Keratinocyte (primary cell): Measurements from ENCODE around the gene MCM3AP.

Source experiments
- CTCF ChIP-seq, 3 experiments: IDR thresholded peaks in 1 of 3; conservative IDR thresholded peaks in 1 of 3; optimal IDR thresholded peaks in 1 of 3; 2 replicates in 2 of 3; 3 replicates in 1 of 3; pipeline versions ENCODE3 to v1.5.1; 2011; ENCODE audit warnings: low read length in 3 of 3, mild to moderate bottlenecking in 3 of 3, moderate library complexity in 2 of 3, control low read depth in 1 of 3, inconsistent platforms in 1 of 3; ENCODE audit not compliant: insufficient read depth in 2 of 3; ENCODE audit errors: extremely low read depth in 1 of 3
- EZH2 ChIP-seq: IDR thresholded peaks from one replicate; pipeline ENCODE4 v1.6.1; 2012; ENCODE audit warnings: inconsistent platforms, mild to moderate bottlenecking, low read length, moderate library complexity

- TF ChIP-seq CTCF (optimal IDR thresholded peaks at IDR 0.05 in 1 of 3, IDR thresholded peaks at IDR 0.05 in 1 of 3, conservative IDR thresholded peaks at IDR 0.05 in 1 of 3; ENCODE audit: extremely low read depth in 1 of 3, insufficient read depth in 2 of 3, low read length in 3 of 3) (no peak), EZH2 (no peak)
Observed at GRCh38 chr21:46246345-46246744, 39.1 kb downstream of the MCM3AP start.
